22Rv1 (cell line): ENCODE data around the gene SORCS2.
A peak's percentile ranks its signal among the peaks of the same experiment; 100 is the strongest.

ENCODE experiments used
- H3K27ac ChIP-seq: fragments of 450-650 bp; 2 replicates; pipeline ENCODE4 v1.5.1; 2017
- CTCF ChIP-seq: fragments of 450-650 bp; IDR thresholded peaks from 2 replicates; pipeline ENCODE4 v1.5.1; 2017; ENCODE audit warnings: mild to moderate bottlenecking
- ZFX ChIP-seq: fragments of 450-650 bp; IDR thresholded peaks from 2 replicates; pipeline ENCODE4 v1.6.1; 2017; ENCODE audit warnings: antibody characterized with exemption, borderline replicate concordance

SORCS2 gene

GRCh38 chr4:7770224-7771050 lies 578.1 kb downstream of the SORCS2 start:
- TF ChIP-seq CTCF = peak; percentile 46
- TF ChIP-seq ZFX = no peak
- H3K27ac ChIP-seq = no peak overlapping the region

GRCh38 chr4:7771056-7771455 lies 578.7 kb downstream of the SORCS2 start:
- H3K27ac ChIP-seq = no peak overlapping the region
- no peak for TF ChIP-seq ZFX
- no peak for TF ChIP-seq CTCF

GRCh38 chr4:7771541-7772507 lies 579.5 kb downstream of the SORCS2 start:
- no peak for TF ChIP-seq ZFX
- H3K27ac ChIP-seq = no peak overlapping the region

- no peak overlapping the region for H3K27ac ChIP-seq
- no peak for TF ChIP-seq ZFX
- no peak for TF ChIP-seq CTCF
Measured at GRCh38 chr4:7772711-7773385, 580.5 kb downstream of the SORCS2 start.

- TF ChIP-seq CTCF (no peak), ZFX (no peak)
- no peak overlapping the region for H3K27ac ChIP-seq
Measured at GRCh38 chr4:7773401-7774180, 581.3 kb downstream of the SORCS2 start.

GRCh38 chr4:7774301-7775294 lies 582.3 kb downstream of the SORCS2 start:
- no peak for TF ChIP-seq ZFX
- H3K27ac ChIP-seq = no peak overlapping the region

- no peak overlapping the region for H3K27ac ChIP-seq
- no peak for TF ChIP-seq CTCF
- TF ChIP-seq ZFX = no peak
Measured at GRCh38 chr4:7775396-7775795, 583.1 kb downstream of the SORCS2 start.
